ENCODE measurements around the gene ARHGEF16.

The ARHGEF16 gene

DNA sequence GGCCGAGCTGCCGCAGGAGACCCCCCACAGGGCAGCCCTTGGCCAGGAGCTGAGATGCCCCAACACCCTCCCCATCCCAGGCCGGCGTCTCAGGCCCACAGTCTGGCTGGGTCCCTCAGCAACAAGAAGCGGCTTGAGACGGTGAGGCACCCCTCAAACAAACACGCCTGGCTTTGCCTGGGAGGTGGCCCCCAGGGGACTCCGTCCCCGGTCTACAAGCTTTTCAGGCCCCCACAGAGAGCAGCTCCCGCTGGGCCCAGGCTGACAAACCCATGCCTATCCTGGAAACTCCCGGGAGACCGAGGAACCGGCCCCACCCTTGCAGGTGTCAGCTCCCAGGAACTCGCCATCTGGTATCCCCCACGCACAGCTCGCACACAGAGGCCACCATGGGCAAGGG, 67.0 kb downstream of the ARHGEF16 start:
- no peak for DNase-seq

DNA sequence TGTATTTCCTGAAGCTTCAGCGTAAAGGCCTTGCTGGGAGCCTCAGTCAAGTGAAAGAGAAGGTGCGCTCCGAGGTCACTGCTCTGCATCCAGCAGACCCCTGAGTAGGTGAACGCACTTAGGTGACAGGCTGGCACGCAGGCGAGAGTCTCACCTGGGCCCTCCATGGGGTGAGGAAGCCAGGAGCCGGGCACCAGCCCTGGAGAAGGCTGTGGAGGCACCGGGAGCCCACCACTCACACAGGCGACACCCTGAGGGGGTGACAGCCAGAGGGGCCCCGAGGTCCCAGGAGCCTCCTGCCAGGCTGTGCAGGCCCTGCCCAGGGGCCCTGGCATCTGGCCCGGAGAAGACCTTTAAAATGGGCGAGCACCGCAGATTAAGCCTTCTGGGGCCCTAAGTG, 67.6 kb downstream of the ARHGEF16 start:
- DNase-seq: no peak

DNA sequence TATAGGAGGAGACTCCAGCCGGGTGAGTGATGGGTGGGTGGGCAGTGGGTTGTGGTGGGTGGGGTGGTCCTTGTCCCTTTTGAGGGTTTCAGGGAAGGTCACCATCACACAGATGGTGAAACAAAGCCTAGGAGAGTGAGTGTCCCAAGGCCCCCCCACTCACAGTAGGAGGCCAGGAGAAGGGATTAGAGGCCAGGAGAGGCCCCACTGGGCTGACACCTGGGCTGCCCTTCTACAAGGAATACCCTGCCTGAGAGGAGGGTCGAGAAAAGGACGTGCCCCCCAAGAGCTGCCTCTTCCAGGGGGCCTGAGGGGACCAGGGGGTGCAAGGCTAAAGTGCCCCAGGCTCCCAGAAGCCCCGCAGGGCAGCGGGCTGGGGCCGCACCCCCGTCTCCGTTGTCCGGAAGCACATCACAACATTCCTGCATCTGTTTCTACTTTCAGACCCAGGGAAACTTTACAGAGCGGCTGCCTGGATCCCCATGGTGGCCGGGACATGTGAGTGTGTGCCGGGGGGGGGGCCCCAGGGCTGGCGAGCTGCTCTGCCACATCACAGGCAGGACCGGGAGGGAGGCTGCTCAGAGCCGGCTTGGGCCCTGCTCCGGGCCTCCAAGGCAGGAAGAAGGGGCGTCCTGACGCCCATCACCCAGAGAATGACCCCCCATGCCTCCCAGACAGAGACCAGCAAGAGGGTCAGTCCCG, 68.2 kb downstream of the ARHGEF16 start:
- DNase-seq: no peak

DNA sequence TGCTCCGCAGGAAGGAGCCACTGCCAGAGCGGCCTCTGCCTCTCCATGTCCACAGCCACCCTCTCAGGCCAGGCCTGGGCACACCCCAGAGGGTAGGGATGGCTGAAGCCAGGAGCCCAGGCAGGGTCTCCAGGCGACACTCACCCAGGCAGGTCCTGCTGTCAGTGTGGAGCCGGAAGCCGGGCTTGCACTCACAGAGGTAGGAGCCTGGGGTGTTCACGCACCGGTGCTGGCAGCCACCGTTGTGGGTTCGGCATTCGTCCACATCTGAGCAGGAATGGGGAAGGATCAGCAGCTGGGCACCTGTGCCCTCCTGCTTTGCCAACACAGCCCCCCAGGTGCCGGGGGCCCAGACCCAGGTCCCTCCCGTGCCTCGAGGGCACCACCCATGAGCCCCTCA, 69.5 kb downstream of the ARHGEF16 start:
- no peak for DNase-seq

DNA sequence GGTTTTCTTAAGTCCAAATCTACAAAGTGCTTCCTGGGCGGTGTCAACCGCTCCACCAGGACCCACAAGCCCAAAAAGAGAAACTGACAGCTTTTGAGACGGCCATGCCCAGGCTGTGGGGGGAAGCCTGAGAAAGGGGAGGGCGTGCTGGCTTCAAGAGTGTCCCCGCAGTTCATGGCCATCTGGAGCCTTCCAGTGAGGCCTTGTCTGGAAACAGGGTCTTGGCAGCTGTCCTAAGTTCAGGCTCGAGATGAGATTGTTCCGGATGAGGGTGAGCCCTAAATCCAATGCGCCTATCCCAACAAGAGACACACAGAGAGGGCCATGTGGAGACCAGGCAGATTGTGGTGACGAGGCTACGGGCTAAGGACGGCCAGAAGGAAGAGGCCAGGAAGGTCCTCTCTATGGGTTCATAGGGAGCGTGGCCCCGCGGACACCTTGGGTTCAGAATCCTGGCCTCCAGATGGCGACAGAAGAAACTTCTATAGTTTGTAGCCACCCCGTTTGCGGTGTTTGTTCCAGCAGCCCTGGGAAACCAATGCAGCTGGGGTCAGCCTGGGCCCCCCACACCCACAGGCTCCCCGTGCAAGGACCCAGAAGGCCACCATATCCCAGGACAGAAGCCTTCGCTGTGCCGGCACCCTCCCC, 70.2 kb downstream of the ARHGEF16 start:
- no peak for DNase-seq

DNA sequence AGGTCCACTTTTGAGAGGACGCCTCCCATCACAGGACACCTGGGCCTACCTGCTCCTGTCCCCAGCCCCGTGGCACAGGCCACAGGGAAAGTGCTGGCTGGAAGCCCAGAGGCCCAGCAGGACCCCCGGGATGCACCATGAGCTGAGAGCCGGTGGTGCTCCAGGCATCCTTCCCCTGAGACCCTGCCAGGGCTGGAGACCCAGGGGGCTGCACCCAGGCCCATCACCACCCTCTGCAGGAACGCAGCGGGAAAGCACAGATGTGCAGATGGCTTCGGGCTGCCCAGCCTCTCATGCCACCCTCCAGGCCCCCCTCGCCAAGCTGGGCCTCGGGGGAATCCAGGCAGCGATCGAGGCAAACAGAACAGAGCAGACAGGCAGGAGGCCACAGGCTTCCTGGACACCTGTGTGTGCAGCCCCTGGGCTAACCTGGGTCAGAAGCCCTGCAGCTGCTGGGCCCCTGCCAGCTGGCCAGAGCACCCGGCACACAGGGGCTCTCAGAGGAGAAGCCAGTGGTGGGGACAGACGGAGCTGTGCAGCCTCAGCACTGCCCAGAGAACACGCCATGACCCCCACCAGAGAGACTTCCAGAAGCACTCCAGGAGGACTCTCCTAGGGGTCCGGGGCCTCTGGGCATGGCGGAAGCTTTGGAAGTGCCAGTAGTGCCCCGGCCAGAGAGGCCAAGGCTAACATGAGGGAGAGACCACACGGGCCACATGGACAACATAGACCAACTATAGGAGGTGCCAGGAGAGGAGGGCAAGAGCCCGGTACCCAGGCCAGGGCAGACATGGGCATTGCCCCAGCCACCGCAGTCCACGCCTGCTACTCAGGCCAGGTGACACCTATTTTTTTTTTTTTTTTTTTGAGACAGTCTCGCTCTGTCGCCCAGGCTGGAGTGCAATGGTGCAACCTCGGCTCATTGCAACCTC, 71.4 kb downstream of the ARHGEF16 start:
- DNase-seq: no peak

DNA sequence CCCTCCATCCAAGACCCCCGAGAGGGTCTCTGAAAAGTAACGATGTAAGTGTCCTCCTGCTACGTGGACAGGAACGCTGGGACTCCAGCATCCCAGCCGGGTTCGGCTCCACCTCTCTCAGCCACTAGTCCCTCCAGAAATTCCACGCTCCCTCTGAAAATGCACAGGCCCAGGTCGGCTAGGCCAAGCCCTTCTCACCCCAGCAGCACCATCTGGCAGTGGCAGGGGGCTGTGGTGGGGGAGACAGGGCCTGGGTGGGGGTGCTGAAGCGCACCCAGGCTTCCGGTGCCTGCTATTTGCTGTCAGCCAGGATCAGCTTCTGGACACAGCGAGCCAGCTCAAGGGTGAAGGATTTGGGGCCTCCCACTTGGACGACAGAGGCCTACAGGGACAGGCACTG, 73.3 kb downstream of the ARHGEF16 start:
- DNase-seq: no peak

DNA sequence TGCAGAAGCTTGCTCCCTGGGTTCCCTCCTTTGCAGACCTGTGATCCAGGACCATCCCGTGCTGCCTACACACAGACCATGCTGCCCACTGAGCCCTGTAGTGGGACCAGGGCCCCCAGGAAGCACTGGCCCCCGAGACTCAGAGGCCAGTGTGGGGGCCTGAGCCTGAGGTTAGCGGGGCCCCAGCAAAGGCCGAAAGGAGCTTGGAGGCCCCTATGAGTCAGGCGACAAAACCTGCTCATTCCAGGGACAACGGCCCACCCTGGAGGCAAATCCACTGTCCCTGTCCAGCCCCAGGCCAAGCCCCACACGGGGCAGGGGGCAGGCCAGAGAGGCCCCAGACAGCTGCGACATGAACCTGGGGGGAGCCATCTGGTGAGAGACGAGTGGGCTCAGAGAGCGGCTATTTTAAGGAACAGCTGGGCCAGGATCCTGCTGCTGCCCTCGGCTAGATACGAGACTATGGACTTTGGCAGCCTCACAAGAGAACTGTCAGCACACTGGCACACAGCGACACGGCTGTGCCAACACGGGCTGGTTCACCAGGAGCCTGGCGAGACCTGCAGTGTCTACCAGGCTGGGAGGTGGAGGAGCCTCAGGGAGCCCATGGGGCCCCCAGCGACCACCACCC, 74.7 kb downstream of the ARHGEF16 start:
- no peak for DNase-seq

DNA sequence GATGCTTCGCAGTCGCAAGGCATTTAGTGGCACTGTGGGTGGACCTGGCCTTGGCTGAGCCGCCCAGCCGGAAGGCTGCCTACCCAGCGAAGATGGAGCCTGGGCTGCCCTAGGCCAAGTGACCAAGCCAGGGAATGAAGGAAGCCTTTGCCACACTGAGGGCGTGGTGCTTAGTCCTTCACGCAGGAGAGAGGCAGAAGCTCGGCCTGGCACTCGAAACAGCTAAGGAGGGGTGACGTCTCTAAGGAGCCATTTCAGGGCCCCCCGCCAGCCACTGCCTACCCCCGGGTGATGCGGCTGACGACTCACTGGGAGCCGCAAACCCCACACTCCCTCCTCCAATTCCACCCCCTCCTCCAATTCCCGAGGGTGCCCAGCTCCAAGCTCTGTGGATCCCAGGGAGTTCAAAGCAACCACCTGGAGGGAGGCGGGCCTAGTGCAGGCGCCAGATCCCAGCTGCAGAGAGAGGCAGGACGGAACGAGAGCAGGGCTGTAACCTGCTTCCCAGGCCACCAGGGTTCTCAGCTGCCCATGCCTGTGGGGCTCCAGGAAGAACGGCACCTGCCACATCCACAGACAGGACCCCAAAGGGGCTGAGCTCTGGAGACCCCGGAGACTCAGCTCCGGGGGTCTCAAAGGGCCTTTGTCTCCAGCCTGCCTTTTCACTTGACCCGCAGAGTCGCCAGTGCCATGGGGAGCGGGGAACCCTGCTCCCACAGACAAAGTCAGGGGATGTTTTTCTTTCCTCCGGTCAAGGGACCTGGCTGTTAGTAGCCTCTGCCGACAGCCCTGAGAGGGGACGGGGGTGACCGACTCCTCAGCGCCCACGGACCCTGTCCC, 75.8 kb downstream of the ARHGEF16 start:
- no peak for DNase-seq

All from suppressor macrophage treated with lipopolysaccharide for 4 hours (primary cell).